HG03571 (cell line): Measurements from ENCODE around the gene C10orf95.
"Not testable (repeated sequence)": the region's sequence is repeated elsewhere in the genome, so short reads cannot be mapped to it uniquely, and the experiment has no call there.

ENCODE experiments used
- ATAC-seq: cut with Tn5 transposase; IDR thresholded peaks from one replicate; pipeline ENCODE4 v1.9.1; 2021; ENCODE audit not compliant: unreplicated experiment

The C10orf95 gene

DNA sequence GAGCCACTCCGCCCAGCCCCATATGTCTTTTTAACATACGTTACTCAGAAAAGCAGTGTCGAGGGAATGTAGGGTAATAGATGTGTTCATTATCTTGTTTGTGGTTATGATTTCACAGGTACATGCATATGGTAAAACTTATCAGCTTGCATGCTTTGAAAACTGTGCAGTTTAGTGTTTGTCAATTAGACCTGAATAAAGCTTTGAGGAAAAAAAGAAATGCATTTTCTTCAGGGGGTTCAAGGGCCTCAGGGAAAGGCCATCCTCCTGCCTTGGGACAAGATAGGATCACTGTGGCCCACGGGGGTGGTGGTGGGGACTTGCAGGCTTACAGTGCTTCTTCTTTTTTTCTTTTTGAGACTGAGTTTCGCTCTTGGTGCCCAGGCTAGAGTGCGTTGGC, 16.0 kb upstream of the C10orf95 start:
- no peak for ATAC-seq

DNA sequence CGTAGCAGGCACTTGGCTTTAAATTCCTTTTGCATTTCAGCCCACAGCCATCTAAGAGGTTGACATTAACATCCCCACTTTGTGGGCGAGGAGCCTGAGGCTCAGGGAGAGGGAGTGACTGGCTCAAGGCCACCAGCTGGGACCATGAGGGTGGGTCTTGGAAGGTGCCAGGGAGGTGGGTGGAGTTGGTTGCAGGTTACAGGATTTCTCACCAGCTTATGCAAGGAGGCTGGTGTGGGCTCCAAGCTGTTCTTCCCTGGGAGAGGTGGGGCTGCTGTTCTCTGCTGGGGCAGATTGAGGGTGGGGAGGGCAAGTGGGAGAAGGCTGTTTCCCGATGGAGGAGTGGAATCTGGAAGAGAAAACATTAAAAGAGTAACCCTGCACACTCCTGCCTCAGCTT, 14.1 kb upstream of the C10orf95 start:
- no peak for ATAC-seq

DNA sequence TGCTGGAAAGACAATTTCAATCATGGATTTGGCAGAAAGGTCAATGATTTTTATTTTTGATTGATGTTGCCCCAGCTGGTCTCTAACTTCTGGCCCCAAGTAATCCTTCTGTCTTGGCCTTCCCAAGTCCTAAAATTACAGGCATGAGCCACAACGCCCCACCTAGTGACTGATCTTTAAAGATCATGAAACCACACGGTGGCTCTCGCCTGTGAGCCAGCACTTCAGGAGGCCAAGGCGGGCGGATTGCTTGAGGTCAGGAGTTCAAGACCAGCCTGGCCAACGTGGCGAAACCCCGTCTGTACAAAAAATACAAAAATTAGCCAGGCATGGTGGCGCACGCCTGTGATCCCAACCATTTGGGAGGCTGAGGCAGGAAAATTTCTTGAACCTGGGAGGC, 12.6 kb upstream of the C10orf95 start:
- no peak for ATAC-seq

DNA sequence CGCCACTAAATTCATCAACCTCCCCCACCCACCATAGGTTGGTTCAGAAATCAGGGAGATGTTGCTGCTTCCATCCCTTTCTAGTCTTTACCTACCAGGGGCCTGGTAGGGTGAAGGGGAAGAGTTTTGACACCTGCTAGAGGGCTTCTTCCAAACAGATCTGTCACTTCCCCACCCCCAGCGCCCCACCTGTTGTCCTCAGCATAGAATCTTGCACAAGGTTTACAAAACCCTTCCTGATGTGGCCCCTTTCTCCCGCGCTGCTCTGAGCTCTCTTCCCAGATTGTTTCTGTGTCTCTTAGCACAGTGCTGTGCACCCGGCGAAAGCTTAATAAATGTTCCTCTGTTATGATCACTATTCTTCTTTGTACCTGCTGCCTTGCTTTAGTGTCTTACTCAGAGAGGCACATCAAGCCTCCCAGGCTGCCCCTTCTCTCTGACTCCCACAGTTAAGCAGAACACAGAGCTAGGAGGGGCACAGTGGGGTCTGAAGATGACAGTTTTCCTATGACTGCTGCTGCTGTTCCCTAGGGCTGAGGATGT, 11.2 kb upstream of the C10orf95 start:
- no peak for ATAC-seq

DNA sequence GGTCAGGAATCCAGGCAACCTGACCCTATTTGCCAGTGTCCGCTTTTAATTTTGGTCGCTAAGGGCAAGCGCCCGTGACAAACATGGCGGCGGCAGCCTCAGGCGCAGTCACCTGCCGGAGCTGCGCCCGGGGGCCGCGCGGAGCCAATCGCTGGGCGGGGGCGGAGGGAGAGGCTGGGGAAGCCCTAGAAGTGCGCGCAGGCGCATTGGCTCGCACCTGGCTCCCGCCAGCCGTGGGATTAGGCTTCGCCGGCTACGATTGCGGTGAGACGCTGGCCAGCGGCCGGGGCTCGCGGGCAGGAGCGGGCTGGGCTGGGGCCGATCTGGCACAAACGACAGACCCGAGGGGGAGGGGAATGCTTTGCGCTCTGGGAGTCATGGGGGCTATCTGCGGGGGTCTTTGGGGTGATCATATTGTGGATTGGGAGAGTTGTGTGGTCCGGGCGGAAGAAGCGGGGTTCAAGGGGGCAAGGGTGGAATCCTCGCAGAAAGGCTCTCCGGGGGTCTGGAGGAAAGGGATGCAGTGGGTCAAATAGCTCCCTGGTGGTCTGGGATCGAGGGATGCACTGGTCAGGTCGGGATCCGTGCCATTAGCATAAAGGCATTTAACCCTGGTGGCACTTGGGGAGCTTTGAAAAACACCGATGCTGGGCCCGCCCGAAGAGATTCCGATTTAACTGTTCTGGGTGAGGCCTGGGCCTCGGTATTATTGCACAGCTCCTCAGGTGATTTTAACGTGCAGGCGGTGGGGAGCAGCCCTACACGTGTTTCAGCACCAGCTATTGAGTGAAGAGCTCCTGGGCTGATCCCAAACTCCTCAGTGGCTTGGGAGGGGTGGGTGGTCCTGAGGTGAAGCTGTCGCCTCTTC, 10.1 kb upstream of the C10orf95 start:
- ATAC-seq: peak; percentile 80

DNA sequence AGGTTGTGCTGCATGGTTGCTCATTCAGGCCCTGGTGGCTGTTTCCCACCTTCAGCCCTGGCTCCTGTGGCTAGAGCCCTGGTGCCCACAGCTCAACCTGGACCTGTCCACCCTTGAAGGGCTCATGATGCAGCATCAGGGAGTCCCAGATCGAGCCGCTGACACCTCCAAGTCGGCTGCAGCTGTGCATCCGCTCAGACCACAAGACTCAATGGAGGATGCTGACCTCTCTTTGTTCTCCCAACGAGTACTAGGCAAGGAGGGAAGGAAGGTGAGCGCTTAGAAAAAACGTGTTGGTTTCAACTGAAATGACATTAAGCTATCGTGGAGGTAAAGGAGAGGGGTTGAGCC, 9.5 kb upstream of the C10orf95 start:
- ATAC-seq: peak; percentile 21

DNA sequence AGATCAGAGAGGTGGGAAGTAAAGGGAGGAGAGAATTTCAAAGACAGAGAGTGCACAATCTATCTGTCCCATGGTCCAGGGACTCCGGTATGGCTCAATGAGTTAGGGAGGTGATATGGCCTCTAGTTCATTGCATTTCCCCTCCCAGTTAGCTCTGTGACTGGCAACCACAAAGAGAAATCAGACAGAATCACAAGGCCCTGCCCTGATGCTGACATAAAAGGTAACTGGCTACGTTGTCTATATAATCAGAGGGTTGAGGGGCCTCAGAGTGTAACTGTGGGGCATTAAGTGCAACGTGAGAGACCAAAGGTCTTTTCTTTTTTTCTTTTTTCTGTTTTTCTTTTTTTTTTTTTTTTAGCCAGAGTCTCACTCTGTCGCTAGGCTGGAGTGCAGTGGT, 7.3 kb upstream of the C10orf95 start:
- no peak for ATAC-seq

DNA sequence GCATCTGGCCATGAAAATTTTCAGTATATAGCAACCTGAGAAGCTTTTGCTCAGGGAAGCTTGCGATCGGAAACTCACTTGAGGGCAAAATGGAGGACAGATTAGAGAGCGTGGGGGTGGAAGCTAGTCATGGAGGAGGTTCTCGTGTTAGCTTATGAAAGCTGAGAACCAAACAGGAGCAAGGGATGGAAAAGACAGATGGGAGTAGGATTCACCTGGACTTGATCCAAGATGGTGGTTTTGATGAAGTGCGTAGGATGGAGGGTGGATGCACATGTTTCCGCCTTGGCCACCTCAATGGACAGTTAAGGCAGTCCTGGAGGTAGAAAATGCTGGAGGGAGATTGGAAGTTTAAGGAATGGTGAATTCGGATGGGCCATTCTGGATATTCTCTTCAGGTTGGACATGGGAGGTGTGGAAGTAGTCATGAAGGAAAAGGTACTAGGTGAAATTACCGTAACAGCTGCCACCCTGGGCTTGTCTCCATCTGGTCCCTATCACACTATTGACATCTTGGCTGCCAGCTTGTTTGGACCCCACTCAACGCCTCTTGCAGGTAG, 6.3 kb upstream of the C10orf95 start:
- no peak for ATAC-seq

DNA sequence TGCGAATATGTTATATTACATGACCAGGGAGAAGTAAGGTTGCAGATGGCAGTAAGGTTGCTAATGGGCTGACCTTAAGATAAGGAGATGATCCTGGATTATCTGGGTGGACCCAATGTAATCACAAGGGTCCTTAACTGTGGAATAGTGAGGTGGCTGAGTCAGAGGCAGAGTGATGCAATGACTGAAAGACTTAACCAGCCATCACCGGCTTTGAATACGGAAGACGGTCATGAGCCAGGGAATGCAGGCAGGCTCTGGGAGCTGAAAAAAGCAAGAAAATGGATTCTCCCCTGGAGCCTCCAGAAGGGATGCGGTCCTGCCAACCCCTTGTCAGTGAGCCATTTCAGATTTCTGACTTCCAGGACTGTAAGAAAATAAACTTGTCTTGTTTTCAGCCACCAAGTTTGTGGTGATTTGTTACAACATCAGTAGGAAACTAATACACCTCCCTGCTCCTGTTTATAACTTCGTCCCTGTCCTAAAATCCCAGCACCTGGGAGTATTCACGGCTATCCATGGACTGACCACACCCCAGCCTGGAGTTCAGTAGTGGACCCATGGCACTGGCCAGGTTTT, 4.6 kb upstream of the C10orf95 start:
- ATAC-seq: no peak

DNA sequence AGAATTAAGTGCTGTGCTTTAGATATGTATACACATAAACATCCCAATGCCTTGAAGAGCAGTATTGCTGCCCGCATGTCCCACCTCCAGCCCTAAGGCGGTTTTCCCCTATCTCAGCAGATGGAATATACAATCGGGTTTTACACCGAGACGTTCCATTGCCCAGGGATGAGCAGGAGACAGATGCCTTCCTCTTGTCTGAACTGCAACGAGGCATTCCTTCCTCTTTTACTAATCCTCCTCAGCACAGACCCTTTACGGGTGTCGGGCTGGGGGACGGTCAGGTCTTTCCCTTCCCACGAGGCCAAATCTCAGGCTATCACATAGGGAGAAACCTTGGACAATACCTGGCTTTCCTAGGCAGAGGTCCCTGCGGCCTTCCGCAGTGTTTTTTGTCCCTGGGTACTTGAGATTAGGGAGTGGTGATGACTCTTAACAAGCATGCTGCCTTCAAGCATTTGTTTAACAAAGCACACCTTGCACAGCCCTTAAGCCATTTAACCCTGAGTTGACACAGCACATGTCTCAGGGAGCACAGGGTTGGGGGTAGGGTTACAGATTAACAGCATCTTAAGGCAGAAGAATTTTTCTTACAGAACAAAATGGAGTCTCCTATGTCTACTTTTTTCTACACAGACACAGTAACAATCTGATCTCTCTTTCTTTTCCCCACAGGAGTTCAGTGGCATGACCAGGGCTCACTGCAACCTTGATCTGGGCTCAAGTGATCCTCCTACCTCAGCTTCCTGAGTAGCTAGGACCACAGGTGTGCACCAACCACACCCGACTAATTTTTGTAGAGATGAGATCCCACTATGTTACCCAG, 3.5 kb upstream of the C10orf95 start:
- ATAC-seq: not testable (repeated sequence)

DNA sequence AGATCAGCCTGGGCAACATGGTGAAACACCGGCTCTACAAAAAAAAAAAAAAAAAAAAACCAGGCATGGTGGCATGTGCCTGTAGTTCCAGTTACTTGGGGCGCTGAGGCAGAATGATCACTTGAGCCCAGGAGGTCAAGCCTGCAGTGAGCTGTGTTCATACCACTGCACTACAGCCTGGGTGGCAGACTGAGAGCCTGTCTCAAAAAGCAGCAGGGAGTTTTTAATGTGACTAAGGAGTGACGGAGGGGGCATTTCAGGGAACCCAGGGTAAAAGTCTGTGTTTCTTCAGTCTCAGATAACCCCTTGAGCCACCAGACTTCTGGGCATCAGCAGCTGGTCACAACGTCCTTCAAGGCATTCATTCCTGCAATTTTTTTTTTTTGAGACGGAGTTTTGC, 2.2 kb upstream of the C10orf95 start:
- no peak for ATAC-seq

DNA sequence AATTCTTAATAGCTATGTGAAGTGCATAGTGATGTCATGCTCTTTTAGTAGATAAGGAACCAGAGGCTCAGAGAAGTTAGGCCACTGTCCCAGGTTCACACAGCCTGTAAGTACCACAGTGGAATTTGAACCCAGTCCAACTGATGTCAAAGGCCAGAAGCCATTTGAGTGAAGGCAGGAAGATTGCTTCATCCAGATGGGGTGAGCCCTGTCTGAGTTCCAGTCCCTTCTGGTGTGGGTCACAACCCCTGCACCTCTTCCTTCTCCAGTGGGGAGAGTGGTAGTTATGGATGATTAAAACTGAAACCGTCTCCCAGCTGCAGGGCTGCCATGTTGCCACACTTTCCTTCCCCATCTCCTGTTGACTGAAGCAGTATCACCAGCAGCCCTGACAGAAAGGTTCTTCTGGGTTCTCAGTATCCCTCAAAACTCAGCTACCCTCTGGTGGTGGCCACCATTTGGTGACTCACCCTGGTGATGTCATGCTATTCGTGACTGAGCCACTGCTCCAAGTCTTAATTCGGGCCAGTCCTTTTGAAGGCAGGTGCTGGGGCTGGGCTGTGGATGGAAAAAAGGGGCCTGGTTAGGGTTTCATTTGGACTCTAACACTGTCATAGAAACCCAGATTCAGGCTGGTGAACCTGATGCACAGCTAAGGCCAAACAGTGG, 1.5 kb upstream of the C10orf95 start:
- ATAC-seq: no peak

DNA sequence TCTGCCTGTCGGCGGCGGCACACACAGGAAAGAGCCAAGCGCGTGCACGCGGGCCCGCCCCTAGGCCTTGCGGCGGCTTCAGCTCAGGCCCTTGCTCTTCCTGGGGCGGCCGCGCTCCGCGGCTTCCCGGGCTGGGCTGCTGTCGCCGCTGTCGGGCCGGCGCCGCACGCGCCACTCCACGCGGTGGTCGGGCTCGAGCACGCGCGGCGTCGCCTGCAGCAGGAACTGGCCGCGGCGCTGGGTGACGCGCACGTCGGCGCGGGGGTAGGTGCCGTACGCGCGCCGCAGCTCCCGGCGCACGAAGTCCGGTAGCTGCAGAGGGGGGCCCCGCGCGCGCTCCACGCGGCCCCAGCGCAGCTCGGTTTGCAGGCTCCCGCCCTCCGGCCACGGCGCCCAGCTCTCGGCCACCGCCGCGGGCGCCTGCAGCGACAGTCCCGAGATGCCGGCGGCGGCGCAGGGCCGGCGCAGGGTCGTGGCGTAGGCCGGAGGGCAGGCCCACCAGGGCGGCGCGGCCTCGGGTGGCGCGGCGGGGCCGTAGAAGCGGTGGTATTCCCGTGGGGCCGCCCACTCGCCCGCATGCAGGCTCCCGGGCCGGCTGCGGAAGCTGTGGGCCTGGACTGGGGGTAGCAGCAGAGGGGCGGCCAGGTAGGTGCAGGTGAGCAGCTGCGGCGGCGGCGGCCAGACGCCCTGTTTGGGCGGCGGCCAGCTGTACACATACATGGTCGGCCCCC, 804 bp downstream of the C10orf95 start:
- ATAC-seq: peak; percentile 78

DNA sequence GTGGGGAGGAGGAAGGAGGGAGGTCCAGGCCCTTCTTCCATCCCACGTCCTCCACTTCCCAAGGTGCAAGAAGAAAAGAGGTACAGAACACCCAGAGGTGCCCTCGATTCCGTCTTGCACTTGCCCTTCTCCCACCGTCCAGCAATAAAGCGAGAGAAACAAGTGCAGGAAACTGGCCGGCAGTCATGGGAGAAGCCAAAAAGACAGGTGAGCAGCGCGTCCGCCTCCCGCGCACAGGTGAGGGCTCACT, 1.3 kb downstream of the C10orf95 start:
- ATAC-seq: peak; percentile 6

DNA sequence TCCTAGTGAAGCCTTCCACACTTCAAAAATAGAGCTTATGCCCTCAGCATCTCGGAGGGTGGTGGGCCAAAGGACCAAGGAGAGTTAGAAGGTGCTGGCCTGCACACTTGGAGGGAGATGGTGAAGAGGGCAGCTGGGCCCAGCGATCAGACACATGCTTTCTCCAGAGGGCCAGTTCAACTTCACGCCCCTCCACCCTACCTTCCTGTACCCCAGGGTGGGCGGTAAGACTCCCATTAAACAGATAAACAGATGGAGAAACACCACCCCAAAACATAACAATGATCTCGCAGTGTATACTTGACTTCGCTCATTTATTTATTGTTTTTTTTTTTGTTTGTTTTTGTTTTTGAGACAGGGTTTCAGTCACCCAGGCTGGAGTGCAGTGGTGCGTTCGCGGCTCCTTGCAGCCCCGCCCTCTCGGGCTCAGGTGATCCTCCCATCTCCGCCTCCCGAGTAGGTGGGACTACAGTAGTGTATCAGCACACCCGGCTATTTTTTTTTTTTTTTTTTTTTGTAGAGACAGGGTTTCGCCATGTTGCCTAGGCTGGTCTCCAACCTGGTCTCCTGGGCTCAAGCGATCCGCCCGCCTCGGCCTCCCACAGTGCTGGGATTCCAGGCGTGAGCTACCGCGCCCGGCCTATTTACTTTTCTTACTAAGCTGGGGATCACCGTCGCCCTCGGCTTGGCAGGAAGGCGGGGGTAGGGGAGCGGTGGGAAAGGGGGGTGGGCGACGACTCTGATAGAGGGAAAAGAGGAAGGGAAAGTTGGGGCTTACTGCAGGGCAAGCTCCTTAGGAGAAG, 1.8 kb downstream of the C10orf95 start:
- ATAC-seq: peak; percentile 33

DNA sequence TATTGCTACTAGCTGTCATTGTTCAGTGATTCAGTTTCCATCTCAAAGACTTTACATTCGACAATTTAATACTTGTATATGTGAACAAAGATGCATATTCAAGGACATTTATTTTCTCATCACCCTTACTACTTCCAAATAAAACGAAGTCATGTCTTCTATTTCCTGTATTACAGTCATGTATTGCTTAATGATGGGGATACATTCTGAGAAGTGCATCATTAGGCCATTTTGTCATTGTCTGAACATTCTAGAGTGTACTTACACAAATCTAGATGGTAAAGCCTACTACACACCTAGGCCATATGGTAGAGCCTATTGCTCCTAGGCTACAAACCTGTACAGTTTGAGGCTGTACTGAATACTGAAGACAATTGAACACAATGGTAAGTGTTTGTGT, 6.5 kb downstream of the C10orf95 start:
- ATAC-seq: no peak

DNA sequence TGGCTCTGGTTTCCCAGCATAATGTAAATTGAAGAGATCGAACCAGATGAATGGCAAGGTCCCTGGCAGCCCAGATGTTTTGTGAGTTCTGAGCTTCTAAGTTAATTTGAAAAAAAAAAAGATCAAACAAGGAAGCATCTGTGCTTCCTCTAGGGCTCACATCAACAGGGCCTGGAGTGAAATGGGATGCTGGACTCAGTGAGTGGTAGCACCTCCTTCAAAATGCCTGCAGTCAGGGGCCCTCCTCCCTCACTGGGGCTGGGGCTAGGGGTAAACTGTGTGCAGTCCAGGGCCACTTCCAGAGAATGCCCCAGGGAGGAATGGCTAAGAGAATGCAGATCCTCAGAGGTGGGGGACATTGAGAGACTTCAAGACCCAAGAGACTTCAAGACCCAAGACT, 13.0 kb downstream of the C10orf95 start:
- ATAC-seq: no peak

DNA sequence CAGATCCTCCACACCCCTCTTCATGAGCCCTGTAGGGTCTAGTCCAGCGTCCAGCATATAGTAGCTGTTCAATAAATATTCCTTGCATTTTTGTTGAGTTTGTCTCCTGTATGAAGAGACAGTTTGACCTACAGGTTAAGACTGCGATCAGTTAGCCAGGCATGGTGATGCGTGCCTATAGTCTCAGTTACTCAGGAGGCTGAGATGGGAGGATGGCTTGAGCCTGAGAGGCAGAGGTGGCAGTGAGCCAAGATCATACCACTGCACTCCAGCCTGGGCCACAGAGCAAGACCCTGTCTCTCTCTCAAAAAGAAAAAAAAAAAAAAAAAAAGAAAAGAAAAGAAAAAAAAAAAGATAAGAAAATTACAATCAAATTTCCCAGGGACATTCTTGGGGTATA, 13.8 kb downstream of the C10orf95 start:
- ATAC-seq: no peak

DNA sequence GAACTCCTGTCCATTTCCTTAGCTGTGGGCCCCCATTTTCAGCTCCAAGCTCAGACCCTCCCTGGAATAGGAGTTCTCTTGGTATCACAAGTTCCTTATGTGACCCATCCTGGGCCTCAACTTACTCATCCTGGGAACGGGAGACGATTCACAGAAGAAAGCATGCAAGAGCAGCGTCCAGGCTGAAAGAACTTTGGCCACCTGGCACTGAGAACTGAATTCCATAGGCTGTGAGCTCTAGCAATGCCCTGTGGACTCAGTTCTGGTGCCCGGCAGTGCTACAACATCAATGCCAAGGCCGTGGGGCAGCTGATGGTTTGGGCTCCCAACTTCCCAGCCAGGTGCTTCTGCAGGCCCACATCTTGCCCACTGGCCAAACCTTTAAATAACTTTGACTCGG, 15.0 kb downstream of the C10orf95 start:
- no peak for ATAC-seq
